Measurements from ENCODE around the gene OBSCN. TPM values are rescaled to one million over a fixed set of nuclear protein-coding genes. Genes with fewer than 3 reads are reported as not detected.

OBSCN gene
- total and polyA plus RNA-seq, 2 of the 4 experiments (the other 2 are of a cell fraction), result 4.1 to 9.5 TPM

- ATAC-seq (ENCODE audit: low read depth) (no peak), DNase-seq (no peak)
- H3K9me3 ChIP-seq (ENCODE audit: control insufficient read depth, insufficient read depth, low read length), result no peaks in the 10 kb centered on the region
- H3K9ac ChIP-seq (ENCODE audit: low read depth, low read length), result no peak overlapping the region
- H2BK15ac ChIP-seq (ENCODE audit: low read depth, low read length), result no peak overlapping the region
- H3K27me3 ChIP-seq (ENCODE audit: control insufficient read depth, insufficient read depth, low read length), result no peaks in the 10 kb centered on the region
- H3K4me3 ChIP-seq (ENCODE audit: insufficient read depth, low read depth, low read length), result no peak overlapping the region
- no peaks in the 10 kb centered on the region for H4K20me1 ChIP-seq (ENCODE audit: insufficient read depth, low read length)
- H3K79me1 ChIP-seq (ENCODE audit: low read depth in 1 of 2, low read length in 2 of 2), result peaks cover 5 to 21% of the 10 kb centered on the region in 2 experiments; a peak in 2 of 4 replicates
- in situ Hi-C loops (cut with MboI; ENCODE audit: low sequenced_read_pairs), result no loop called here
- H4K8ac ChIP-seq (ENCODE audit: low read depth in 2 of 2, low read length in 2 of 2), result no peak overlapping the region
- H2AFZ ChIP-seq (replicated peaks; ENCODE audit: low read length, poor library complexity), result no peak overlapping the region
- H4K91ac ChIP-seq (ENCODE audit: insufficient read depth, low read depth, low read length), result no peak overlapping the region
- no peak overlapping the region for H2BK20ac ChIP-seq (ENCODE audit: low read depth, low read length)
- H2BK5ac ChIP-seq (ENCODE audit: low read depth, low read length, poor library complexity, severe bottlenecking), result no peak overlapping the region
- H3K27ac ChIP-seq (ENCODE audit: insufficient read depth, low read length), result no peak overlapping the region
- H3K4me2 ChIP-seq (ENCODE audit: low read depth, low read length), result no peak overlapping the region
- H2BK120ac ChIP-seq (ENCODE audit: low read depth, low read length), result no peak overlapping the region
- no peak overlapping the region for H4K5ac ChIP-seq (ENCODE audit: low read depth, low read length)
- H3K4ac ChIP-seq (ENCODE audit: low read depth, low read length), result no peak overlapping the region
- TF ChIP-seq RCOR1 (IDR thresholded peaks at IDR 0.05; ENCODE audit: insufficient replicate concordance, low read length) (no peak), USF2 (IDR thresholded peaks at IDR 0.05; ENCODE audit: low read depth, low read length) (no peak), POLR2A (IDR thresholded peaks at IDR 0.05; ENCODE audit: low read depth, low read length) (no peak), NFE2L2 (IDR thresholded peaks at IDR 0.05; ENCODE audit: low read depth, low read length) (no peak), CHD1 (IDR thresholded peaks at IDR 0.05; ENCODE audit: low read depth, low read length) (no peak), CEBPB (IDR thresholded peaks at IDR 0.05; ENCODE audit: low read depth, low read length) (no peak), MAFK (IDR thresholded peaks at IDR 0.05; ENCODE audit: low read depth, low read length) (no peak), MAZ (IDR thresholded peaks at IDR 0.05; ENCODE audit: borderline replicate concordance, low read depth, low read length) (no peak), ELK1 (IDR thresholded peaks at IDR 0.05; ENCODE audit: borderline replicate concordance, low read depth, low read length) (no peak), FOS (IDR thresholded peaks at IDR 0.05; ENCODE audit: low read depth, low read length) (no peak), BHLHE40 (IDR thresholded peaks at IDR 0.05; ENCODE audit: low read depth, low read length) (no peak), RAD21 (IDR thresholded peaks at IDR 0.05; ENCODE audit: low read length) (no peak), SMC3 (IDR thresholded peaks at IDR 0.05; ENCODE audit: low read depth, low read length) (no peak), CTCF (conservative IDR thresholded peaks at IDR 0.05; ENCODE audit: low read depth, low read length) (no peak), MXI1 (IDR thresholded peaks at IDR 0.05; ENCODE audit: borderline replicate concordance, low read depth, low read length) (no peak), RFX5 (IDR thresholded peaks at IDR 0.05; ENCODE audit: low read depth, low read length) (no peak)
- H3K56ac ChIP-seq (ENCODE audit: extremely low read depth, insufficient read depth, low read length), result no peak overlapping the region
- dilution Hi-C loops (cut with HindIII; ENCODE audit: low sequenced_read_pairs, unreplicated experiment), result no loop called here
- H3K14ac ChIP-seq (replicated peaks; ENCODE audit: low read depth, low read length), result no peak overlapping the region
- no TSS peak for BruUV-seq (replicated peaks)
- WGBS, 2 experiments (ENCODE audit: extremely low coverage in 2 of 2, insufficient read length in 1 of 2), result 89% methylated on average over 15 of the region's 27 CpGs; no CpG with 5 or more reads in 1 of the 2 experiments
- no peak overlapping the region for H2AK9ac ChIP-seq (replicated peaks; ENCODE audit: low read depth, low read length, poor library complexity)
- POLR2A ChIA-PET (ENCODE audit: unreplicated experiment), result no interaction called here
- H3K9me1 ChIP-seq (ENCODE audit: insufficient read depth, low read length), result peaks cover 4% of the 10 kb centered on the region; the same call in 1 of the 2 replicates
- CTCF ChIA-PET, result no interaction called here
- no peak overlapping the region for H2AK5ac ChIP-seq (ENCODE audit: low read depth, low read length)
- peaks cover 8% of the 10 kb centered on the region for H3K4me1 ChIP-seq (ENCODE audit: control insufficient read depth, insufficient read depth, low read length)
- intact Hi-C loops (cut with micrococcal nuclease), result loop anchor here (10.0 kb wide), 1 partner anchor 144 kb away; no protein-coding TSS in a partner anchor
- H3K18ac ChIP-seq (ENCODE audit: low read depth, low read length), result no peak overlapping the region
- peaks cover 58% of the 10 kb centered on the region for H3K36me3 ChIP-seq (ENCODE audit: control insufficient read depth, insufficient read depth, low read length)
- no peak overlapping the region for H3K23ac ChIP-seq (ENCODE audit: low read depth, low read length)
Measured at GRCh38 chr1:228279011-228279721, 71.3 kb downstream of the OBSCN start.
